Inferior parietal cortex (tissue), 1 donor: ENCODE measurements around the gene C7orf25.
A peak's percentile ranks its signal among the peaks of the same experiment; 100 is the strongest.

ENCODE experiments used
- DNase-seq: peaks from one replicate; pipeline ENCODE4 v3.0.0-alpha.2; 2016; ENCODE audit errors: extremely low spot score

C7orf25 gene

DNA sequence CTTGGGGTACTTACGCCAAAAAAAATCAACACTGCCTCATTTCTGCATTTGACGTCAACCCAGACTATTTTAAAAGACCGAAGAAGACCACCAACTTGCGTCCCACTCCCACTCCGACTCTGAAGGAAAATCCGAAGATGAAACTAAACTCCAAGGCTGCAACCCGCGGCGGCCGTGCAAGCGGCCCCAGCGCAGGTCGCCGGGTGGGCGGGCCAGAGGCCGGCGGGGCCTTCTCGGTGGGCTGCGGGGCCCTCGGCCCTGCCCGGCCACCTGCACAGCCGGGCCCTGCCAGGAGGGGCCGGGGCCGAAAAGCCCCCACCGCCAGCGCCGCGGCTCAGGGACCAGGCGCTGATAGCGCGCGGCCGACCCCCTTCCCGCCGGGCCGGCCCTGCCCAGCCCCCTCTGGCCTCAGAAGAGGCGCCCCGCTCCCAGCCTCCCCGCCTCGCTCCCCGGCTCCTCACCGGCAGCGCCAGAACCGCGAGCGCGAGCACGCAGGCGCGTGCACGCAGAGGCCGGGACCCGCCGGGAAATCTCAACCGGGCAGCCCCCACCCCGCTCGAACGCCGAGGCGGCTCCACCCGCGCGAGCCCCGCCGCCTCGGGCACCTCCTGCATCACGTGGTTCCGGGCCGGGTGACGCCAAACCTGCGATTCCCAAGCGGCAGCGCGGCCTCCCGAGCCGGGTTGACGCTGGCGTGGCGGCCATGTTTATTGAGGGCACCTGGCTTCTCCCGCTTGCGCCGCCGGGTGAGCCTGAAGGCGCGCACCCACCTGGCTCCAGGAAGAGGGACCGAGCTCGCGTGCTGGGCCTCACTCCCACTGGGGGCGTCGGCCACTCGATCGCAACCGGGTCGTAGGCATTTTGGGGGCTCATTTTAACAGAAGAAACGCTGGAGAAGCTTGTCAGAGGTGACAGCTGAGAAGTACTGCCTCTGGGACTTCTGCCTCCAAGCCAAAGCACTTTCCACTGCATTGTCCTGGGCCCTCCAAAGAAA is at the start of gene C7orf25:
TSS of gene C7orf25 (minus strand) at position 617 of the 994 bp plus-strand sequence. CDS start 1,170 bp downstream, outside the sequence.
- DNase-seq = peak; percentile 94

- no peak for DNase-seq
Observed at GRCh38 chr7:42961170-42961569, 49.3 kb upstream of the C7orf25 start.

GRCh38 chr7:42960762-42961161 is 48.9 kb upstream of the C7orf25 start:
- no peak for DNase-seq

GRCh38 chr7:42959549-42959948 is 47.7 kb upstream of the C7orf25 start:
- DNase-seq = no peak

- no peak for DNase-seq
Observed at GRCh38 chr7:42956062-42956461, 44.2 kb upstream of the C7orf25 start.

- DNase-seq = no peak
Observed at GRCh38 chr7:42953994-42954393, 42.1 kb upstream of the C7orf25 start.

DNA sequence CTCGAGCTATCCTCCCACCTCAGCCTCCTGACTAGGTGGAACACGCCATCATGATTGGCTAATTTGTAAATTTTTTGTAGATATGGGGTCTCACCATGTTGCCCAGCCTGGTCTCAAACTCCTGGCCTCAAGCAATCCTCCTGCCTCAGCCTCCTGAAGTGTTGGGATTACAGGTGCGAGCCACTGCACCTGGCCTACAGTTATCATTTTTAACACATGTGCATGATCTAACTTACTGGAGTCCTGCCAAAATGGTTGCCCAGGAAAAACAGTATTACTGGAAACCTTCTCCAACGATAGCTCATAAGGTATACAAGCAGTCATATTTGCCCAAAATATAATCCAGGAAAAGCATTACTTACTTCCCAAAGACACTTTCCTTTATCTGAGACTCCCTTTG is 40.5 kb upstream of the C7orf25 start:
- no peak for DNase-seq

DNA sequence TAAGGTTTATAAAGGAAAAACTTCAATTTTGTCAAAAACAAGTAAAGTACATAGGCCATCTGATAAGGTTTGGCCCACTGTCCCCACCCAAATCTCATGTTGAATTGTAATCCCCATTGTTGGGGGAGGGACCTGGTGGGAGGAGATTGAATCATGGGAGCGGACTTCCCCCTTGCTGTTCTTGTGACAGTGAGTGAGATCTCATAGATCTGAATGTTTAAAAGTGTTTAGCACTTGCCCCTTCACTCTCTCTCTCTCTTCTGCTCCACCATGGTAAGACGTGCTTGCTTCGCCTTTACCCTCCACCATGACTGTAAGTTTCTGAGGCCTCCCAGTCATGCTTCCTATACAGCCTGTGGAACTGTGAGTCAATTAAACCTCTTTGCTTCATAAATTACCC is 38.5 kb upstream of the C7orf25 start:
- DNase-seq = no peak

GRCh38 chr7:42947521-42947920 is 35.7 kb upstream of the C7orf25 start:
- DNase-seq = no peak

DNA sequence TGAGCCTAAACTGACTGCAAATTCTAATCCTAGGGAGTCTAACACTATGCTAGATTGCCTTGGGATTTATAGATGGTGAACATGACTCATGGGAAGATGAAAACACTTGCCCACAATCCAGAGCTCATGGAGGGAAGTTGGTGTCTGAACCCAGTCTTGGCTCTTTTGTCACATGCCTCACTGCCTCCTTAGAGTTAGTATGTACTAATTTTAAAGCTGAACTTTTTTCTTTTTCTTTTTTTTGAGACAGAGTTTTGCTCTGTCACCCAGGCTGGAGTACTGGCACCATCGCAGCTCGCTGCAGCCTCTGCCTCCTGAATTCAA is 34.7 kb upstream of the C7orf25 start:
- DNase-seq = no peak

DNA sequence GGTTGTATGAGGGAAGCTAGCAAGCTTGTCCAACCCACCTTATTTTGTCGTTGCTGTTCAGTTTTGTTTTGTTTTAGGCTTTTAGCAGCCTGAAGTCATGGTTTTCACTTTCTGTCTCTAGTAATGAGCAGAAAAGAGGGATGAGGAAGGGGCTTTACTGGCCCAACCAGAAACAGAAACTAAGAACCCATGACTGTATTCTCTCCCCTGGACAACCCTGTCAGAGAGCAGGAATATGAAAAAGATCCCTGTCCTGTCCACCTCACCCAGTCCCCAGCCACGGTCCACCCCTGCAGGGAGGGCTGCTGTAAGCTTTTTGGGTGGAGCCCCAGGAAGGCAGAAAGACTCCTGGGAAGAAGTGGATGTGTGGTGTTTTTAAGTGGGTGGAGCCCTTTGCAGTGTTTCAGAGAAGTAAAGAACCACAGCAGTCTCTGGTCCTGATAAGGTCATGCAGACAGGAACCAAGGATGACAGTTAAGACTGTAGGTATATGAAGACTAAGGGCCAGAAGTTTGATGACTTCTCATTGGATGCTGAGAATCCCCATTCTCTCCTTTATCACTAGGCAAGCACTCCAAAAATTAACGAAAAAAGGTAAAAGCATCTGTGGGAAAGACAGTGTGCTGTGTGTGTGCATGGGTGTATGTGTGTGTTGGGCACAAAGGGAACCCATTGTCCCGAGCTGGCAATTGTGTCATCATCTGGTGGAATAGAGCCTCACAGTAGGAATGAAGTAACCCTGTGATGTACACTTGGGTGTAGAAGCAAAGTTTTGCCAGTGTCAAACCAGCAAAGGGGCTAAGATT is 34.2 kb upstream of the C7orf25 start:
- DNase-seq = peak; percentile 32

DNA sequence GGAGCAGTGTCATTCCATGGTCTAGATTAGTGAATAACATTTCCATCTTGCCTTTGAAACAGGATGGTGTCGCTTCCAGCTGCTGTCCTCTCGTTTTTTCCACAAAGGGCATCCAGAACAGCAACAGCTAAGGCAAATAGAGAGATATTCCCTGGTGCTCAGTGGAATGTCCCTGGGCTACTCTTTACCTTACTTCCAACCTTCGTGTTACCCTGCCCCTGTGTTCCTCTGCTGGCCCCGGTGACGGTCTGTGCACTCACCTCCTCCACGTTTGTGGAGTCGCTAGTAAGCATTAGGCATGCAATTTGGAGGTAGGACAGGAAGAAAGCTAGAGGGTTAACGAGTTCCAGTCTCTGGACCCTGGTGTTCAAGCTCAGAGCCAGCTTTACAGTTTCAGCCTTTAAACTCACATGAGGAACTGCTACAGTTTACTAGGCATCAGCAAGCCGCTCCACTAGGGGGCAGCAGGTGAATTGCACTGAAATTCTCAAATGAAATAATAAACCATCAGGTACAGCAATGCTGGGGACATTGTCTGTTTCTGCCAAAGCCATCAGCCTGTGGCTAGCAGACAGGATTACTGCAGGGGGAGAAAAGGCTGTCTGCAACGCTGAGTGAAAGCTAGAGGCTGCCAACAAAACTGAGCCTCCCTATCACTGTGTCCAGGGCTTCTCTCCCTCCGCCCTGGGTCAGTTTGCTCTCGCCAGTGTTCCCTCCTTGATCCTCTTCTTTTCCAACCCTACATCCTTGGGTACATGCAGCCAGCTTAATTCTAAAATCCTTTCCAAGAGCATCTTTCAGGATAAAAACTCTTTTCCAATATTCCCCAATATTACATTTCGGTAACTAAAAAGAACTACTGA is 29.3 kb upstream of the C7orf25 start:
- peak; percentile 90 for DNase-seq

- no peak for DNase-seq
Observed at GRCh38 chr7:42939457-42940240, 27.8 kb upstream of the C7orf25 start.

- no peak for DNase-seq
Observed at GRCh38 chr7:42935861-42936260, 24.0 kb upstream of the C7orf25 start.

GRCh38 chr7:42934291-42934690 is 22.4 kb upstream of the C7orf25 start:
- DNase-seq = no peak

- DNase-seq = no peak
Observed at GRCh38 chr7:42932811-42933591, 21.1 kb upstream of the C7orf25 start.

- DNase-seq = peak; percentile 98
Observed at GRCh38 chr7:42931834-42932651, 20.2 kb upstream of the C7orf25 start, which contains the start of the genes MRPL32 and PSMA2. MRPL32 (plus strand) TSS chr7:42932376; CDS start chr7:42932387, 11 bp downstream. PSMA2 (minus strand) TSS chr7:42932174; CDS start chr7:42932158, 16 bp downstream.

GRCh38 chr7:42931447-42931833 is 19.6 kb upstream of the C7orf25 start:
- DNase-seq = no peak

- DNase-seq = no peak
Observed at GRCh38 chr7:42930889-42931288, 19.0 kb upstream of the C7orf25 start.
